DOHH2 (cell line): Measurements from ENCODE around the gene IFNA14.

Source experiments
- CTCF ChIP-seq: fragments of 200-600 bp; sonication (generic); IDR thresholded peaks from one replicate; pipeline ENCODE4 v1.5.1; 2014; ENCODE audit warnings: antibody characterized with exemption, mild to moderate bottlenecking, low read depth, low read length; ENCODE audit not compliant: poor library complexity, severe bottlenecking
- EZH2phosphoT487 ChIP-seq: fragments of 200-600 bp; sonication (generic); IDR thresholded peaks from 2 replicates; pipeline ENCODE4 v1.6.1; 2017; ENCODE audit warnings: borderline replicate concordance, mild to moderate bottlenecking, antibody characterized with exemption, low read length, moderate library complexity, mixed read lengths

- TF ChIP-seq CTCF (no peak), EZH2phosphoT487 (no peak)
These were observed 46.9 kb upstream of the IFNA14 start for GRCh38 chr9:21286659-21287058.
